ENCODE measurements around the gene LRRFIP1.

- TF ChIP-seq TEAD4 (IDR thresholded peaks at IDR 0.05) (no peak), EGR1 (IDR thresholded peaks at IDR 0.05) (no peak), CEBPB (IDR thresholded peaks at IDR 0.05) (no peak), REST (IDR thresholded peaks at IDR 0.05; ENCODE audit: low read depth) (no peak), RAD21 (IDR thresholded peaks at IDR 0.05; ENCODE audit: low read depth) (no peak), NFIC (IDR thresholded peaks at IDR 0.05) (no peak), CREB1 (IDR thresholded peaks at IDR 0.05; ENCODE audit: low read depth) (no peak), YY1 (IDR thresholded peaks at IDR 0.05; ENCODE audit: low read depth) (no peak), TAF1 (IDR thresholded peaks at IDR 0.05; ENCODE audit: low read depth) (no peak)
- TF ChIP-seq, protein P1, sequence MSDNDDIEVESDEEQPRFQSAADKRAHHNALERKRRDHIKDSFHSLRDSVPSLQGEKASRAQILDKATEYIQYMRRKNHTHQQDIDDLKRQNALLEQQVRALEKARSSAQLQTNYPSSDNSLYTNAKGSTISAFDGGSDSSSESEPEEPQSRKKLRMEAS (IDR thresholded peaks at IDR 0.05), result no peak
Observed at GRCh38 chr2:237746302-237747080, 119.1 kb downstream of the LRRFIP1 start.
